Liver (tissue), 9 donors: ENCODE results near the gene ATG14. TPM values are rescaled to one million over a fixed set of nuclear protein-coding genes. Genes with fewer than 3 reads are reported as not detected.

ENCODE experiments used
- DNase-seq: peaks from one replicate; pipeline ENCODE4 v3.0.0-alpha.2; 2017; ENCODE audit warnings: low spot score
- H3K27ac ChIP-seq, 2 donors: one replicate each; pipeline ENCODE4 v1.7.0; 2013; ENCODE audit warnings: inconsistent platforms in 2 of 2, low read length in 2 of 2, control low read depth in 1 of 2, low read depth in 1 of 2, mild to moderate bottlenecking in 1 of 2
- H3K27me3 ChIP-seq, 4 donors: one replicate each; pipeline versions ENCODE4 v1.6.1 to v1.7.0; 2013; ENCODE audit warnings: low read length in 3 of 4, inconsistent platforms in 1 of 4, mild to moderate bottlenecking in 1 of 4, moderate library complexity in 1 of 4; ENCODE audit not compliant: control insufficient read depth in 4 of 4, insufficient read depth in 4 of 4
- H3K36me3 ChIP-seq, 4 donors: one replicate each; pipeline versions ENCODE4 v1.6.1 to v1.7.0; 2013; ENCODE audit warnings: low read length in 3 of 4, mild to moderate bottlenecking in 3 of 4, low read depth in 1 of 4, moderate library complexity in 1 of 4; ENCODE audit not compliant: control insufficient read depth in 4 of 4, insufficient read depth in 3 of 4
- H3K4me1 ChIP-seq, 4 donors: one replicate each; pipeline versions ENCODE4 v1.6.1 to v1.7.0; 2013; ENCODE audit warnings: low read length in 3 of 4, mild to moderate bottlenecking in 3 of 4, moderate library complexity in 1 of 4; ENCODE audit not compliant: control insufficient read depth in 4 of 4, insufficient read depth in 4 of 4
- H3K4me3 ChIP-seq, 3 donors: one replicate each; pipeline versions ENCODE4 v1.6.1 to v1.7.0; 2013; ENCODE audit warnings: low read length in 3 of 3, control low read depth in 1 of 3, low read depth in 1 of 3, mild to moderate bottlenecking in 1 of 3
- H3K9ac ChIP-seq, 2 donors: one replicate each; pipeline ENCODE4 v1.7.0; 2013; ENCODE audit warnings: low read length in 2 of 2, mild to moderate bottlenecking in 2 of 2, moderate library complexity in 2 of 2, control low read depth in 1 of 2, low read depth in 1 of 2
- H3K9me3 ChIP-seq, 4 donors: one replicate each; pipeline versions ENCODE4 v1.6.1 to v1.7.0; 2013; ENCODE audit warnings: low read length in 3 of 4; ENCODE audit not compliant: control insufficient read depth in 4 of 4
- EGR1 ChIP-seq, 2 donors: IDR thresholded peaks; 2 replicates each; pipeline ENCODE4 v1.6.1; 2016 to 2018; ENCODE audit warnings: antibody characterized with exemption in 2 of 2, low read depth in 2 of 2
- FOXA1 ChIP-seq: IDR thresholded peaks from 2 replicates; pipeline ENCODE4 v1.6.1; 2016; ENCODE audit warnings: antibody characterized with exemption
- FOXA2 ChIP-seq: IDR thresholded peaks from 2 replicates; pipeline ENCODE4 v1.6.1; 2016; ENCODE audit warnings: antibody characterized with exemption
- GABPA ChIP-seq, 2 donors: IDR thresholded peaks in 1 of 2; conservative IDR thresholded peaks in 1 of 2; 2 replicates each; pipeline ENCODE4 v1.6.1; 2016; ENCODE audit warnings: antibody characterized with exemption in 2 of 2, mild to moderate bottlenecking in 1 of 2, moderate library complexity in 1 of 2
- HNF4A ChIP-seq, 2 donors: conservative IDR thresholded peaks; 2 replicates each; pipeline ENCODE4 v1.6.1; 2016; ENCODE audit warnings: antibody characterized with exemption in 2 of 2, mild to moderate bottlenecking in 2 of 2
- HNF4G ChIP-seq: IDR thresholded peaks from 2 replicates; pipeline ENCODE4 v1.6.1; 2016; ENCODE audit warnings: antibody characterized with exemption
- JUND ChIP-seq, 2 donors: IDR thresholded peaks; 2 replicates each; pipeline ENCODE4 v1.6.1; 2016; ENCODE audit warnings: antibody characterized with exemption in 2 of 2
- NR2F2 ChIP-seq: IDR thresholded peaks from 2 replicates; pipeline ENCODE4 v1.6.1; 2016; ENCODE audit warnings: antibody characterized with exemption
- RAD21 ChIP-seq, 2 donors: IDR thresholded peaks; 2 replicates each; pipeline ENCODE4 v1.6.1; 2016; ENCODE audit warnings: antibody characterized with exemption in 2 of 2, mild to moderate bottlenecking in 2 of 2
- RXRA ChIP-seq, 2 donors: IDR thresholded peaks; 2 replicates each; pipeline ENCODE4 v1.6.1; 2017 to 2018; ENCODE audit warnings: antibody characterized with exemption in 2 of 2, mild to moderate bottlenecking in 1 of 2
- SP1 ChIP-seq: IDR thresholded peaks from 2 replicates; pipeline ENCODE4 v1.6.1; 2018; ENCODE audit warnings: antibody characterized with exemption, mild to moderate bottlenecking
- TAF1 ChIP-seq: conservative IDR thresholded peaks from 2 replicates; pipeline ENCODE4 v1.6.1; 2016; ENCODE audit warnings: antibody characterized with exemption, mild to moderate bottlenecking
- YY1 ChIP-seq: IDR thresholded peaks from 2 replicates; pipeline ENCODE4 v1.6.1; 2016; ENCODE audit warnings: antibody characterized with exemption, mild to moderate bottlenecking
- WGBS: extraction: QIAGEN DNeasy Blood & Tissue Kit; methylation state at CpG from one replicate; pipeline ENCODE4 v1.1.7; 2013; 5-methylcytosine and 5-hydroxymethylcytosine counted together
- polyA plus RNA-seq, 2 donors: library from polyadenylated mRNA; stranded (reverse) in 1 of 2; unstranded in 1 of 2; fragments of 200-250 nt in 1 of 2; fragments of >200 nt in 1 of 2; fragmentation: Nextera tagmentation in 1 of 2; extraction: Ambion mirVana in 1 of 2; gene quantifications; one replicate each; pipeline versions ENCODE4 v1.2.1 to v1.2.3, GENCODE V29; 2013 to 2015
- total RNA-seq, 2 donors: library from RNA; depleted of rRNA; stranded (reverse); fragments of >200 nt; gene quantifications; one replicate each; pipeline ENCODE4 v1.2.3, GENCODE V29; 2014
- TF ChIP-seq, protein P1 (sequence below): fragments of 150-350 bp; IDR thresholded peaks from 2 replicates; pipeline ENCODE4 v1.5.1; 2017; ENCODE audit warnings: improper control_type of control experiment, low read depth, low read length; ENCODE audit not compliant: missing input control
- TF ChIP-seq, protein P2 (sequence below): IDR thresholded peaks from 2 replicates; pipeline ENCODE4 v1.6.1; 2016; ENCODE audit warnings: antibody characterized with exemption
- TF ChIP-seq, protein P3 (sequence below): IDR thresholded peaks from 2 replicates; pipeline ENCODE4 v1.6.1; 2016; ENCODE audit warnings: antibody characterized with exemption, mild to moderate bottlenecking
- TF ChIP-seq, protein P4 (sequence below): IDR thresholded peaks from 2 replicates; pipeline ENCODE4 v1.6.1; 2016; ENCODE audit warnings: antibody characterized with exemption
- TF ChIP-seq, protein P5 (sequence below): IDR thresholded peaks from 2 replicates; pipeline ENCODE4 v1.6.1; 2016; ENCODE audit warnings: antibody characterized with exemption
- donor health status: healthy.
- donor health status: healthy.
- donor health status: healthy.
- donor health status: healthy.
- donor health status: healthy.

Gene ATG14
- total and polyA plus RNA-seq, 4 donors: 1.9 to 16.0 (median 4.4) TPM

DNA sequence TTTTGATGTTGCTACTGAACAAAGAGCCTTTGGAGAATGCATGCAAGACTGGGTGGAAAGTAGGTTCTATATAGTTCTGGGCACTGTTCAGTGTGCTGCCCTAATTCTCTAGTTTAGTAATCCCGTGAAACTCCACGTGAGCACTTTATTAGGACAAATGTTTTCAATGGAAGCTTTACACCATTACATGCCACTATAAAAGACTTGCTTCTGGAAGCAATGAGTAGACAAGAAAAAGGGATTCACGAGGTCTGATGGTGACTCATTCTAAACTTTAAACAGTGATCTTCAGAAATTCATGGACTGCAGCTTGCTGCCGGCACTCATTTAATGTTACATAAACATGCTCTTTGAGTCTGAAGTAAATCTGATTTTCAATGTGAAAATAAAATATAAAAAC lies 22.3 kb downstream of the ATG14 start:
- Histone ChIP-seq H3K9me3 (no peaks in the 10 kb centered on the region), H3K4me1 (no peaks in the 10 kb centered on the region), H3K9ac (no peak overlapping the region), H3K27me3 (no peaks in the 10 kb centered on the region), H3K4me3 (no peak overlapping the region), H3K27ac (no peak overlapping the region), H3K36me3 (peaks cover 2 to 26% (median 10%) of the 10 kb centered on the region in 4 donors)
- TF ChIP-seq FOXA1: no peak
- TF ChIP-seq SP1: no peak
- TF ChIP-seq, protein P1, sequence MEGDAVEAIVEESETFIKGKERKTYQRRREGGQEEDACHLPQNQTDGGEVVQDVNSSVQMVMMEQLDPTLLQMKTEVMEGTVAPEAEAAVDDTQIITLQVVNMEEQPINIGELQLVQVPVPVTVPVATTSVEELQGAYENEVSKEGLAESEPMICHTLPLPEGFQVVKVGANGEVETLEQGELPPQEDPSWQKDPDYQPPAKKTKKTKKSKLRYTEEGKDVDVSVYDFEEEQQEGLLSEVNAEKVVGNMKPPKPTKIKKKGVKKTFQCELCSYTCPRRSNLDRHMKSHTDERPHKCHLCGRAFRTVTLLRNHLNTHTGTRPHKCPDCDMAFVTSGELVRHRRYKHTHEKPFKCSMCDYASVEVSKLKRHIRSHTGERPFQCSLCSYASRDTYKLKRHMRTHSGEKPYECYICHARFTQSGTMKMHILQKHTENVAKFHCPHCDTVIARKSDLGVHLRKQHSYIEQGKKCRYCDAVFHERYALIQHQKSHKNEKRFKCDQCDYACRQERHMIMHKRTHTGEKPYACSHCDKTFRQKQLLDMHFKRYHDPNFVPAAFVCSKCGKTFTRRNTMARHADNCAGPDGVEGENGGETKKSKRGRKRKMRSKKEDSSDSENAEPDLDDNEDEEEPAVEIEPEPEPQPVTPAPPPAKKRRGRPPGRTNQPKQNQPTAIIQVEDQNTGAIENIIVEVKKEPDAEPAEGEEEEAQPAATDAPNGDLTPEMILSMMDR: no peak
- no peak for TF ChIP-seq HNF4A (conservative IDR thresholded peaks at IDR 0.05)
- no peak for DNase-seq
- WGBS: 96% methylated on average over 4 of the region's 4 CpGs

DNA sequence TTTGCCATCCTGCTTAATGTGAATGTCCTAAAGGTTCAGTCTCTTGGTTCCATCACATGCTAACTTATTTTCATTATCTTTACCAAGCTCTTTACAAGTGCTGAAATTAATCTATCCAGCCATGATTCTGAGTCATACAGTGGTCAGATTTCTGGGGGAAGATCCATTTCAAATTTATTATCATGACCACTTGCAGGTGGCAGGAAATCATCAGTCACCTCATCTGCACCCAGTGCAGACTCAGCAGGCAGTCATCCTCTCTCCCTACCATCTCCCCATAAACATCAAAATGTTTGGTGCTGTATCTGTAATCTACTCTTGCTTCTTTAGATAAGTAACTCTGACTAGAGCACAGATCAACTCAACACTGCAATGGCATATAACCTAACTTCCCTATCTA lies 23.5 kb downstream of the ATG14 start:
- no peak for TF ChIP-seq RXRA (IDR thresholded peaks at IDR 0.05)
- no peak for TF ChIP-seq EGR1 (IDR thresholded peaks at IDR 0.05; ENCODE audit: low read depth in 2 of 2)
- TF ChIP-seq FOXA2: no peak
- Histone ChIP-seq H3K36me3 (peaks cover 0 to 30% (median 9%) of the 10 kb centered on the region in 4 donors), H3K9me3 (no peaks in the 10 kb centered on the region), H3K4me1 (no peaks in the 10 kb centered on the region), H3K27ac (no peak overlapping the region), H3K27me3 (no peaks in the 10 kb centered on the region), H3K9ac (no peak overlapping the region), H3K4me3 (no peak overlapping the region)
- DNase-seq: no peak

DNA sequence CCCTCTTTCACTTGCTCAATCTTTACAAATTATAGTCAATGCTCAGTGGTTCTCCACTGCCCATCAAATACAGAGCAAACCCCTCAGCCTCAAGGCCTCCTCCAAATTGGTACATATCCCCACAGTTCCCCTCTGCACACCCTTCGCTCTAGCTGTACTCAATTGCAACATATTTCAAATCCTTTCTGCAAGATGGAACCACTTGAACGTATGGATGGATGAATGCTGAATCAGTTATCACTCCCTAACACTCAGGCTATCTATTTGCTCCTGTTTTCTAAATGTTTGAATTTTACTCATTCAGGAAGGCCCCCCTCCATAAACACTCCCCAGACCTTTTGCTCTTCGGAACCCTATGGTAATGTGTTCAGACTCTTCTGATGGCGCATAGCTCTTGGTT lies 24.5 kb downstream of the ATG14 start:
- TF ChIP-seq RAD21 (IDR thresholded peaks at IDR 0.05) (no peak), TAF1 (no peak), JUND (IDR thresholded peaks at IDR 0.05) (no peak), HNF4G (no peak), NR2F2 (no peak), SP1 (no peak), FOXA2 (no peak), GABPA (IDR thresholded peaks at IDR 0.05 in 1 of 2, conservative IDR thresholded peaks at IDR 0.05 in 1 of 2) (no peak), FOXA1 (no peak), EGR1 (IDR thresholded peaks at IDR 0.05; ENCODE audit: low read depth in 2 of 2) (no peak), HNF4A (conservative IDR thresholded peaks at IDR 0.05) (no peak), RXRA (IDR thresholded peaks at IDR 0.05) (no peak), YY1 (no peak)
- TF ChIP-seq, protein P2, sequence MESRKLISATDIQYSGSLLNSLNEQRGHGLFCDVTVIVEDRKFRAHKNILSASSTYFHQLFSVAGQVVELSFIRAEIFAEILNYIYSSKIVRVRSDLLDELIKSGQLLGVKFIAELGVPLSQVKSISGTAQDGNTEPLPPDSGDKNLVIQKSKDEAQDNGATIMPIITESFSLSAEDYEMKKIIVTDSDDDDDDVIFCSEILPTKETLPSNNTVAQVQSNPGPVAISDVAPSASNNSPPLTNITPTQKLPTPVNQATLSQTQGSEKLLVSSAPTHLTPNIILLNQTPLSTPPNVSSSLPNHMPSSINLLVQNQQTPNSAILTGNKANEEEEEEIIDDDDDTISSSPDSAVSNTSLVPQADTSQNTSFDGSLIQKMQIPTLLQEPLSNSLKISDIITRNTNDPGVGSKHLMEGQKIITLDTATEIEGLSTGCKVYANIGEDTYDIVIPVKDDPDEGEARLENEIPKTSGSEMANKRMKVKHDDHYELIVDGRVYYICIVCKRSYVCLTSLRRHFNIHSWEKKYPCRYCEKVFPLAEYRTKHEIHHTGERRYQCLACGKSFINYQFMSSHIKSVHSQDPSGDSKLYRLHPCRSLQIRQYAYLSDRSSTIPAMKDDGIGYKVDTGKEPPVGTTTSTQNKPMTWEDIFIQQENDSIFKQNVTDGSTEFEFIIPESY: no peak
- TF ChIP-seq, protein P3, sequence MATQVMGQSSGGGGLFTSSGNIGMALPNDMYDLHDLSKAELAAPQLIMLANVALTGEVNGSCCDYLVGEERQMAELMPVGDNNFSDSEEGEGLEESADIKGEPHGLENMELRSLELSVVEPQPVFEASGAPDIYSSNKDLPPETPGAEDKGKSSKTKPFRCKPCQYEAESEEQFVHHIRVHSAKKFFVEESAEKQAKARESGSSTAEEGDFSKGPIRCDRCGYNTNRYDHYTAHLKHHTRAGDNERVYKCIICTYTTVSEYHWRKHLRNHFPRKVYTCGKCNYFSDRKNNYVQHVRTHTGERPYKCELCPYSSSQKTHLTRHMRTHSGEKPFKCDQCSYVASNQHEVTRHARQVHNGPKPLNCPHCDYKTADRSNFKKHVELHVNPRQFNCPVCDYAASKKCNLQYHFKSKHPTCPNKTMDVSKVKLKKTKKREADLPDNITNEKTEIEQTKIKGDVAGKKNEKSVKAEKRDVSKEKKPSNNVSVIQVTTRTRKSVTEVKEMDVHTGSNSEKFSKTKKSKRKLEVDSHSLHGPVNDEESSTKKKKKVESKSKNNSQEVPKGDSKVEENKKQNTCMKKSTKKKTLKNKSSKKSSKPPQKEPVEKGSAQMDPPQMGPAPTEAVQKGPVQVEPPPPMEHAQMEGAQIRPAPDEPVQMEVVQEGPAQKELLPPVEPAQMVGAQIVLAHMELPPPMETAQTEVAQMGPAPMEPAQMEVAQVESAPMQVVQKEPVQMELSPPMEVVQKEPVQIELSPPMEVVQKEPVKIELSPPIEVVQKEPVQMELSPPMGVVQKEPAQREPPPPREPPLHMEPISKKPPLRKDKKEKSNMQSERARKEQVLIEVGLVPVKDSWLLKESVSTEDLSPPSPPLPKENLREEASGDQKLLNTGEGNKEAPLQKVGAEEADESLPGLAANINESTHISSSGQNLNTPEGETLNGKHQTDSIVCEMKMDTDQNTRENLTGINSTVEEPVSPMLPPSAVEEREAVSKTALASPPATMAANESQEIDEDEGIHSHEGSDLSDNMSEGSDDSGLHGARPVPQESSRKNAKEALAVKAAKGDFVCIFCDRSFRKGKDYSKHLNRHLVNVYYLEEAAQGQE: no peak
- TF ChIP-seq, protein P4, sequence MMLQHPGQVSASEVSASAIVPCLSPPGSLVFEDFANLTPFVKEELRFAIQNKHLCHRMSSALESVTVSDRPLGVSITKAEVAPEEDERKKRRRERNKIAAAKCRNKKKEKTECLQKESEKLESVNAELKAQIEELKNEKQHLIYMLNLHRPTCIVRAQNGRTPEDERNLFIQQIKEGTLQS: no peak
- TF ChIP-seq, protein P1: no peak
- TF ChIP-seq, protein P5, sequence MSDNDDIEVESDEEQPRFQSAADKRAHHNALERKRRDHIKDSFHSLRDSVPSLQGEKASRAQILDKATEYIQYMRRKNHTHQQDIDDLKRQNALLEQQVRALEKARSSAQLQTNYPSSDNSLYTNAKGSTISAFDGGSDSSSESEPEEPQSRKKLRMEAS: no peak
- no peak for DNase-seq
- WGBS: 97% methylated on average over 4 of the region's 4 CpGs
- Histone ChIP-seq H3K27me3 (no peaks in the 10 kb centered on the region), H3K36me3 (peaks cover 0 to 30% (median 10%) of the 10 kb centered on the region in 4 donors), H3K9me3 (no peaks in the 10 kb centered on the region), H3K4me3 (no peak overlapping the region), H3K27ac (no peak overlapping the region), H3K4me1 (no peaks in the 10 kb centered on the region), H3K9ac (no peak overlapping the region)
